Neural cell (in vitro differentiated cells): ENCODE measurements around the gene TIAM1.

Experiments
- EP300 ChIP-seq: fragments of 450-650 bp; conservative IDR thresholded peaks from 2 replicates; pipeline ENCODE4 v1.6.1; 2014; ENCODE audit warnings: antibody characterized with exemption, mild to moderate bottlenecking, moderate library complexity; ENCODE audit not compliant: poor library complexity, severe bottlenecking
- EZH2 ChIP-seq: fragments of 200-600, 300-800 bp; shearing (Covaris generic), sonication (generic); IDR thresholded peaks from 2 replicates; pipeline ENCODE4 v1.6.1; 2014; ENCODE audit warnings: antibody characterized with exemption, low read length, borderline replicate concordance, mild to moderate bottlenecking; ENCODE audit not compliant: insufficient read depth, poor library complexity, severe bottlenecking
- MXI1 ChIP-seq: fragments of 450-650 bp; conservative IDR thresholded peaks from 2 replicates; pipeline ENCODE4 v1.6.1; 2014; ENCODE audit warnings: antibody characterized with exemption, mild to moderate bottlenecking; ENCODE audit not compliant: poor library complexity, severe bottlenecking
- POLR2AphosphoS5 ChIP-seq: IDR thresholded peaks from 2 replicates; pipeline ENCODE4 v1.6.1; 2012
- RAD21 ChIP-seq: fragments of 450-650 bp; conservative IDR thresholded peaks from 2 replicates; pipeline ENCODE4 v1.6.1; 2014; ENCODE audit warnings: antibody characterized with exemption, mild to moderate bottlenecking, moderate library complexity
- REST ChIP-seq: IDR thresholded peaks from 2 replicates; pipeline ENCODE4 v1.6.1; 2012; ENCODE audit warnings: borderline replicate concordance
- TF ChIP-seq, protein P1 (sequence below): fragments of 450-650 bp; IDR thresholded peaks from 2 replicates; pipeline ENCODE4 v1.5.1; 2014; ENCODE audit warnings: antibody characterized with exemption, mild to moderate bottlenecking, moderate library complexity; ENCODE audit not compliant: poor library complexity, severe bottlenecking

- TF ChIP-seq EP300 (no peak), RAD21 (no peak), REST (no peak), EZH2 (no peak), POLR2AphosphoS5 (no peak), MXI1 (no peak)
- TF ChIP-seq, protein P1, sequence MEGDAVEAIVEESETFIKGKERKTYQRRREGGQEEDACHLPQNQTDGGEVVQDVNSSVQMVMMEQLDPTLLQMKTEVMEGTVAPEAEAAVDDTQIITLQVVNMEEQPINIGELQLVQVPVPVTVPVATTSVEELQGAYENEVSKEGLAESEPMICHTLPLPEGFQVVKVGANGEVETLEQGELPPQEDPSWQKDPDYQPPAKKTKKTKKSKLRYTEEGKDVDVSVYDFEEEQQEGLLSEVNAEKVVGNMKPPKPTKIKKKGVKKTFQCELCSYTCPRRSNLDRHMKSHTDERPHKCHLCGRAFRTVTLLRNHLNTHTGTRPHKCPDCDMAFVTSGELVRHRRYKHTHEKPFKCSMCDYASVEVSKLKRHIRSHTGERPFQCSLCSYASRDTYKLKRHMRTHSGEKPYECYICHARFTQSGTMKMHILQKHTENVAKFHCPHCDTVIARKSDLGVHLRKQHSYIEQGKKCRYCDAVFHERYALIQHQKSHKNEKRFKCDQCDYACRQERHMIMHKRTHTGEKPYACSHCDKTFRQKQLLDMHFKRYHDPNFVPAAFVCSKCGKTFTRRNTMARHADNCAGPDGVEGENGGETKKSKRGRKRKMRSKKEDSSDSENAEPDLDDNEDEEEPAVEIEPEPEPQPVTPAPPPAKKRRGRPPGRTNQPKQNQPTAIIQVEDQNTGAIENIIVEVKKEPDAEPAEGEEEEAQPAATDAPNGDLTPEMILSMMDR = no peak
Measured at GRCh38 chr21:31184459-31184858, 159.6 kb downstream of the TIAM1 start.
